DMS79 (cell line): ENCODE data around the gene ABCC3.
"Not testable (repeated sequence)": the region's sequence is repeated elsewhere in the genome, so short reads cannot be mapped to it uniquely, and the experiment has no call there.

Experiments used
- DNase-seq: peaks from one replicate; lab custom pipeline; 2025; lab: John Stamatoyannopoulos, UW

The ABCC3 gene

GRCh38 chr17:50707289-50708049, 72.8 kb downstream of the ABCC3 start, which contains the start of gene ANKRD40:
ANKRD40 (minus strand) TSS chr17:50707914; CDS start chr17:50707654, 260 bp downstream.
- DNase-seq: peak; percentile 80

- no peak for DNase-seq
Measured at GRCh38 chr17:50708050-50709000, 73.6 kb downstream of the ABCC3 start.

- not testable (repeated sequence) for DNase-seq
Measured at GRCh38 chr17:50709053-50709452, 74.4 kb downstream of the ABCC3 start.

GRCh38 chr17:50710025-50710424, 75.3 kb downstream of the ABCC3 start:
- DNase-seq: no peak

GRCh38 chr17:50710650-50711049, 76.0 kb downstream of the ABCC3 start:
- no peak for DNase-seq

- no peak for DNase-seq
Measured at GRCh38 chr17:50712641-50713040, 78.0 kb downstream of the ABCC3 start.

- no peak for DNase-seq
Measured at GRCh38 chr17:50715471-50715870, 80.8 kb downstream of the ABCC3 start.

- DNase-seq: peak; percentile 89
Measured at GRCh38 chr17:50719144-50719923, 84.7 kb downstream of the ABCC3 start, which contains the start of gene LUC7L3. LUC7L3 (plus strand) TSS chr17:50719603; CDS start chr17:50719733, 130 bp downstream.

GRCh38 chr17:50719924-50720794, 85.5 kb downstream of the ABCC3 start:
- DNase-seq: no peak

GRCh38 chr17:50721194-50722010, 86.7 kb downstream of the ABCC3 start:
- DNase-seq: no peak

GRCh38 chr17:50722746-50723145, 88.1 kb downstream of the ABCC3 start:
- no peak for DNase-seq

GRCh38 chr17:50724622-50725021, 89.9 kb downstream of the ABCC3 start:
- not testable (repeated sequence) for DNase-seq

- DNase-seq: no peak
Measured at GRCh38 chr17:50725769-50726655, 91.3 kb downstream of the ABCC3 start.

- DNase-seq: no peak
Measured at GRCh38 chr17:50728112-50728429, 93.4 kb downstream of the ABCC3 start.

- no peak for DNase-seq
Measured at GRCh38 chr17:50728881-50729765, 94.4 kb downstream of the ABCC3 start.

- no peak for DNase-seq
Measured at GRCh38 chr17:50731575-50732460, 97.1 kb downstream of the ABCC3 start.

- DNase-seq: no peak
Measured at GRCh38 chr17:50735287-50735686, 100.6 kb downstream of the ABCC3 start.
